Parathyroid adenoma (tissue), 2 donors: ENCODE measurements around the gene CHCHD3.
"Not testable (repeated sequence)": the region's sequence is repeated elsewhere in the genome, so short reads cannot be mapped to it uniquely, and the experiment has no call there.

Source experiments
- H2AFZ ChIP-seq: fragments of 300-600 bp; sonication (generic); one replicate; pipeline ENCODE4 v1.7.0; 2017; ENCODE audit warnings: antibody characterized with exemption, mild to moderate bottlenecking
- H3K27ac ChIP-seq: fragments of 300-600 bp; sonication (generic); one replicate; pipeline ENCODE4 v1.7.0; 2017
- H3K27me3 ChIP-seq: fragments of 300-600 bp; sonication (generic); one replicate; pipeline ENCODE4 v1.7.0; 2017; ENCODE audit warnings: low read length; ENCODE audit not compliant: control insufficient read depth, insufficient read depth
- H3K36me3 ChIP-seq: fragments of 300-600 bp; sonication (generic); one replicate; pipeline ENCODE4 v1.7.0; 2017; ENCODE audit warnings: low read length; ENCODE audit not compliant: control insufficient read depth, insufficient read depth
- H3K4me1 ChIP-seq: fragments of 300-600 bp; sonication (generic); one replicate; pipeline ENCODE4 v1.7.0; 2017; ENCODE audit warnings: control low read depth
- H3K4me2 ChIP-seq: fragments of 300-600 bp; sonication (generic); one replicate; pipeline ENCODE4 v1.7.0; 2017; ENCODE audit warnings: low read length
- H3K4me3 ChIP-seq: fragments of 300-600 bp; sonication (generic); one replicate; pipeline ENCODE4 v1.7.0; 2017; ENCODE audit warnings: low read depth, low read length
- H3K79me2 ChIP-seq: fragments of 300-600 bp; sonication (generic); one replicate; pipeline ENCODE4 v1.7.0; 2017; ENCODE audit warnings: control low read depth
- H3K9ac ChIP-seq: fragments of 300-600 bp; sonication (generic); one replicate; pipeline ENCODE4 v1.7.0; 2017; ENCODE audit warnings: mild to moderate bottlenecking
- H3K9me3 ChIP-seq: fragments of 300-600 bp; sonication (generic); one replicate; pipeline ENCODE4 v1.7.0; 2017; ENCODE audit warnings: low read length; ENCODE audit not compliant: control insufficient read depth
- TF ChIP-seq, protein P1 (sequence below): fragments of 300-600 bp; sonication (generic); IDR thresholded peaks from one replicate; pipeline ENCODE4 v1.7.0; 2017; ENCODE audit warnings: antibody characterized with exemption, mild to moderate bottlenecking
- donor health status: primary hyperparathyroidism.

Gene CHCHD3

DNA sequence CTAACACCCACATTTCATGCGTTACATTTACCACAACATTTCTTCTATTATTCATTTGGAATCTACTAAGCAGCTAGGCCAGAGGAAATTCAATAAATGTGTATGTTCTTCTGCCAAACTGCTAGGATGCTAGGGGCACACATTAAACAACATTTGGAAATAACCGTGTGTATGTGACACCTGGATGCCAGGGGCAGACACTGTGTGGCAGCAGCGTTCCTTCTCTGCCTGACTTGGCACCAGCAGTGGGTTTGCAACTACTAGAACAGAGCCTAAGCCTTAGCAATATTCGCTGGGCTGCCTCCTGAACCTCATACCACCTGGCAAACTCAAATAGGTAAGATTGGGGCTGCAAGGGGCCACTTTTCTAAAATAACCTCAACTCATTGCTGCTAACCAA lies 182.1 kb downstream of the CHCHD3 start:
- no peaks in the 10 kb centered on the region for H3K4me1 ChIP-seq
- no peak overlapping the region for H3K9ac ChIP-seq
- H3K36me3 ChIP-seq: no peaks in the 10 kb centered on the region
- no peaks in the 10 kb centered on the region for H3K9me3 ChIP-seq
- TF ChIP-seq, protein P1, sequence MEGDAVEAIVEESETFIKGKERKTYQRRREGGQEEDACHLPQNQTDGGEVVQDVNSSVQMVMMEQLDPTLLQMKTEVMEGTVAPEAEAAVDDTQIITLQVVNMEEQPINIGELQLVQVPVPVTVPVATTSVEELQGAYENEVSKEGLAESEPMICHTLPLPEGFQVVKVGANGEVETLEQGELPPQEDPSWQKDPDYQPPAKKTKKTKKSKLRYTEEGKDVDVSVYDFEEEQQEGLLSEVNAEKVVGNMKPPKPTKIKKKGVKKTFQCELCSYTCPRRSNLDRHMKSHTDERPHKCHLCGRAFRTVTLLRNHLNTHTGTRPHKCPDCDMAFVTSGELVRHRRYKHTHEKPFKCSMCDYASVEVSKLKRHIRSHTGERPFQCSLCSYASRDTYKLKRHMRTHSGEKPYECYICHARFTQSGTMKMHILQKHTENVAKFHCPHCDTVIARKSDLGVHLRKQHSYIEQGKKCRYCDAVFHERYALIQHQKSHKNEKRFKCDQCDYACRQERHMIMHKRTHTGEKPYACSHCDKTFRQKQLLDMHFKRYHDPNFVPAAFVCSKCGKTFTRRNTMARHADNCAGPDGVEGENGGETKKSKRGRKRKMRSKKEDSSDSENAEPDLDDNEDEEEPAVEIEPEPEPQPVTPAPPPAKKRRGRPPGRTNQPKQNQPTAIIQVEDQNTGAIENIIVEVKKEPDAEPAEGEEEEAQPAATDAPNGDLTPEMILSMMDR: no peak
- H2AFZ ChIP-seq: no peak overlapping the region
- H3K27ac ChIP-seq: no peak overlapping the region
- H3K27me3 ChIP-seq: no peaks in the 10 kb centered on the region
- no peak overlapping the region for H3K4me2 ChIP-seq
- H3K79me2 ChIP-seq: peaks cover 3% of the 10 kb centered on the region
- no peak overlapping the region for H3K4me3 ChIP-seq

DNA sequence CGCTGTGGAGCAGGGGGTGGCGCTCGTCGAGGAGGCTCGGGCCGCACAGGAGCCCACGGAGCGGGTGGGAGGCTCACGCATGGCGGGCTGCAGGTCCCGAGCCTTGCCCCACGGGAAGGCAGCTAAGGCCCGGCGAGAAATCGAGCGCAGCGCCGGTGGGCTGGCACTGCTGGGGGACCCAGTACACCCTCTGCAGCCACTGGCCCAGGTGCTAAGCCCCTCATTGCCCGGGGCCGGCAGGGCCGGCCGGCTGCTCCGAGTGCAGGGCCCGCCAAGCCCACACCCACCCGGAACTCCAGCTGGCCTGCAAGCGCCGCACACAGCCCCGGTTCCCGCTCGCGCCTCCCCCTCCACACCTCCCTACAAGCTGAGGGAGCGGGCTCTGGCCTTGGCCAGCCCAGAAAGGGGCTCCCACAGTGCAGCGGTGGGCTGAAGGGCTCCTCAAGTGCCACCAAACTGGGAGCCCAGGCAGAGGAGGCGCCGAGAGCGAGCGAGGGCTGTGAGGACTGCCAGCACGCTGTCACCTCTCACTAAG lies 183.2 kb downstream of the CHCHD3 start:
- not testable (repeated sequence) for H3K9me3 ChIP-seq, H3K36me3 ChIP-seq, H3K79me2 ChIP-seq, H2AFZ ChIP-seq, H3K4me2 ChIP-seq, H3K4me1 ChIP-seq, H3K27me3 ChIP-seq, H3K9ac ChIP-seq, H3K27ac ChIP-seq, H3K4me3 ChIP-seq

DNA sequence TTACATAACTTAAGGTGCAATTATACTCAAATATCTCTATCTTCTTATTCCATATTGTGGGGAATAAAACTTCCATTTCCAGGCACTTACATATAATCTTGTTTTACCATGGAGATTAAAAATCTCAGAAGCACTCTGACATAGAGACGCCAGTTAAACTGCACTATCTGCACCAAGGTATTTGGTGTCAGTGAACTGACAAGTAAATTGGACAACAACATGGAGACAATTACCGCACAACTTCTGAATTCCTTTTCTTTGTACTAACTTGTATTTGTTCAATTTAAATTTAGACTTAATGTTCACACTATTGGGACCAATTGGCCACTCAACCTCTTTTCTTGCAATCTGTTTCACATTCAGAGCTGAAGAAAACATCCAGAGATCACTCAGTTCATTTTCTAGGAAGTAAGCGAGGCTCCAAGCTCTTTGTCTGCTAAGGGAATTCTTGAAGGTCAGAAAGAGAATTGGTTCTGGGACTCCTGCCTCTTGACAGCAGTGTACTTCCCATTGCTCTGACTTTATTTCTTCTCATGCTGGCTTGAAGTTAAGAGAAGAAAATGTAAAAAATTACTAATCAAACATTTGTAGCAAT lies 184.7 kb downstream of the CHCHD3 start:
- Histone ChIP-seq H3K79me2 (peaks cover 5% of the 10 kb centered on the region), H3K4me2 (no peak overlapping the region), H3K4me1 (no peaks in the 10 kb centered on the region), H3K4me3 (no peak overlapping the region), H3K9me3 (no peaks in the 10 kb centered on the region), H3K27me3 (no peaks in the 10 kb centered on the region), H2AFZ (no peak overlapping the region), H3K9ac (no peak overlapping the region), H3K36me3 (no peaks in the 10 kb centered on the region), H3K27ac (no peak overlapping the region)
- TF ChIP-seq, protein P1: no peak

DNA sequence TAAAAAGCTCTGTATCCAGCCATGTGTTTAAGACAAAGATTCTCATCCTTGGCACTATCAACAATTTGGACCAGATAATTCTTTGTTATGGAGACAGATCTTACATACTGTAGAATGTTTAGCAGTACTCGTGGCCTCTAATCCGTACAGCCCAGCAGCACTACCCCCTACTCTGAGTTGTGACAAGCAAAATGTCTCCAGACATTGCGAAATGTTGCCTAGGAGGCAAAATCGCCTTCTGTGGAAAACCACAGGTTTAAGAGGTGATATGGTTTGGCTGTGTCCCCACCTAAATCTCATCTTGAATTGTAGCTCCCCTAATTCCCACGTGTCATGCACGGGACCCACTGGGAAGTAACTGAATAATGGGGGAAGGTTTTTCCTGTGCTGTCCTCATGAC lies 186.7 kb downstream of the CHCHD3 start:
- Histone ChIP-seq H3K4me1 (no peaks in the 10 kb centered on the region), H3K36me3 (no peaks in the 10 kb centered on the region), H3K4me3 (no peak overlapping the region), H3K79me2 (peaks cover 5% of the 10 kb centered on the region), H3K4me2 (no peak overlapping the region), H3K9ac (no peak overlapping the region), H3K27ac (no peak overlapping the region), H2AFZ (no peak overlapping the region), H3K27me3 (no peaks in the 10 kb centered on the region), H3K9me3 (no peaks in the 10 kb centered on the region)
- TF ChIP-seq, protein P1: no peak

DNA sequence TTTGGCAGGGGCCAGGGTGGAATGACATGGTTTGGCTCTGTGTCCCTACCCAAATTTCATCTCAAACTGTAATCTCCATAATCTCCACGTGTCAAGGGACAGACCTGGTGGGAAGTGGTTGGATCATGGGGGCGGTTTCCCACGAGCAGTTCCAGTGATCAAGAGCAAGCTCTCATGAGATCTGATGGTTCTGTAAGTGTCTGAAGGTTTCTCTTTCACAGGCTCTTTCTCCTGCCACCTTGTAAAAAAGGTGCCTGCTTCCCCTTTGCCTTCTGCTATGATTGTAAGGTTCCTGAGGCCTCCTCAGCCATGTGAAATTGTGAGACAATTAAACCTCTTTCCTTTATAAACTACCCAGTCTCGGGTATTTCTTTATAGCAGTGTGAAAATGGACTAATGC lies 188.3 kb downstream of the CHCHD3 start:
- Histone ChIP-seq H3K27me3 (no peaks in the 10 kb centered on the region), H3K79me2 (peaks cover 5% of the 10 kb centered on the region), H3K4me3 (no peak overlapping the region), H3K9ac (no peak overlapping the region), H3K36me3 (no peaks in the 10 kb centered on the region), H3K27ac (no peak overlapping the region), H3K4me1 (no peaks in the 10 kb centered on the region), H3K4me2 (no peak overlapping the region), H2AFZ (no peak overlapping the region), H3K9me3 (no peaks in the 10 kb centered on the region)
- TF ChIP-seq, protein P1: no peak

DNA sequence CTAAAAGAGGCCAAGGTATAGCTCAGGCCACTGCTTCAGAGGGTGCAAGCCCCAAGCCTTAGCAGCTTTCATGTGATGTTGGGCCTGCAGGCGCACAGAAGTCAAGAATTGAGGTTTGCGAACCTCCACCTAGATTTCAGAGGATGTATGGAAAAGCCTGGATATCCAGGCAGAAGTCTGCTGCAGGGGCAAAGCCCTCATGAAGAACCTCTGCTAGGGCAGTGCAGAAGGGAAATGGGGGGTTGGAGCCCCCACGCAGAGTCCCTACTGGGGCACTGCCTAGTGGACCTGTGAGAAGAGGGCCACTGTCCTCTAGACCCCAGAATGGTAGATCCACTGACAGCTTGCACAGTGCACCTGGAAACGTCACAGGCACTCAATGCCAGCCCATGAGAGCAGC lies 189.1 kb downstream of the CHCHD3 start:
- H3K36me3 ChIP-seq, H2AFZ ChIP-seq, H3K4me3 ChIP-seq, H3K27ac ChIP-seq, H3K9ac ChIP-seq, H3K79me2 ChIP-seq, H3K4me2 ChIP-seq, H3K4me1 ChIP-seq, H3K9me3 ChIP-seq, H3K27me3 ChIP-seq: not testable (repeated sequence)
